ENCODE data around the gene KRT2.

GRCh38 chr12:52600071-52600470, 51.9 kb downstream of the KRT2 start:
- no peak for TF ChIP-seq CTCF (IDR thresholded peaks at IDR 0.05)
- TF ChIP-seq POLR2AphosphoS5 (IDR thresholded peaks at IDR 0.05), result no peak
- TF ChIP-seq EP300 (IDR thresholded peaks at IDR 0.05), result no peak

Data from esophagus muscularis mucosa (tissue), 4 donors.